Cardiac muscle cell (in vitro differentiated cells and primary cell): ENCODE data around the gene UGDH. TPM values are rescaled to one million over a fixed set of nuclear protein-coding genes. Genes with fewer than 3 reads are reported as not detected.
A peak's percentile ranks its signal among the peaks of the same experiment; 100 is the strongest.

Experiments used
- DNase-seq, 2 donors: peaks; one replicate each; pipeline versions ENCODE4 v3.0.0 to v3.0.0-alpha.2; 2010 to 2017; ENCODE audit warnings: low read depth in 1 of 2, low spot score in 1 of 2
- H3K27ac ChIP-seq: fragments of 200-600 bp; sonication (generic); 2 replicates; pipeline ENCODE4 v1.5.1; 2016
- H3K27me3 ChIP-seq: fragments of 200-600 bp; sonication (generic); 2 replicates; pipeline ENCODE4 v1.6.0; 2016; ENCODE audit warnings: control low read depth
- H3K36me3 ChIP-seq: fragments of 200-600 bp; sonication (generic); 2 replicates; pipeline ENCODE4 v1.5.1; 2016; ENCODE audit warnings: control low read depth
- H3K4me1 ChIP-seq: fragments of 200-600 bp; sonication (generic); 2 replicates; pipeline ENCODE4 v1.8.1; 2017; ENCODE audit warnings: low read depth, mild to moderate bottlenecking, mixed run types
- H3K4me3 ChIP-seq: fragments of 200-600 bp; sonication (generic); 2 replicates; pipeline ENCODE4 v1.5.1; 2016; ENCODE audit warnings: mild to moderate bottlenecking
- H3K9me3 ChIP-seq: fragments of 200-600 bp; sonication (generic); 2 replicates; pipeline ENCODE4 v1.5.1; 2017; ENCODE audit warnings: low read depth, mild to moderate bottlenecking, control low read depth
- CTCF ChIP-seq: IDR thresholded peaks from 2 replicates; pipeline ENCODE4 v1.5.1; 2012; ENCODE audit warnings: low read depth, mild to moderate bottlenecking, low read length
- polyA plus RNA-seq: library from polyadenylated mRNA; unstranded; fragments of >200 nt; fragmentation: Nextera tagmentation; extraction: Ambion mirVana; gene quantifications from 2 replicates; pipeline ENCODE4 v1.2.1, GENCODE V29; 2016
- total RNA-seq: library from RNA; depleted of rRNA; stranded (reverse); fragments of >200 nt; gene quantifications from 2 replicates; pipeline ENCODE4 v1.2.3, GENCODE V29; 2016

Gene UGDH
- total and polyA plus RNA-seq, 2 experiments from 2014 or later, result 26.1 to 85.6 TPM

- Histone ChIP-seq H3K9me3 (no peaks in the 10 kb centered on the region), H3K4me1 (no peaks in the 10 kb centered on the region), H3K27me3 (no peaks in the 10 kb centered on the region), H3K36me3 (peaks cover 5% of the 10 kb centered on the region), H3K27ac (no peak overlapping the region), H3K4me3 (no peak overlapping the region)
- no peak for TF ChIP-seq CTCF
- DNase-seq, result no peak
These were observed 41.6 kb upstream of the UGDH start for GRCh38 chr4:39568805-39569204.

GRCh38 chr4:39565878-39566600 is 38.8 kb upstream of the UGDH start:
- TF ChIP-seq CTCF, result no peak
- H3K27ac ChIP-seq, result no peak overlapping the region
- no peaks in the 10 kb centered on the region for H3K4me1 ChIP-seq
- DNase-seq, result peak in 1 of 2 donors; percentile 69
- H3K36me3 ChIP-seq, result peaks cover 2% of the 10 kb centered on the region
- H3K27me3 ChIP-seq, result no peaks in the 10 kb centered on the region
- H3K4me3 ChIP-seq, result no peak overlapping the region
- no peaks in the 10 kb centered on the region for H3K9me3 ChIP-seq

GRCh38 chr4:39563346-39563847 is 36.2 kb upstream of the UGDH start:
- TF ChIP-seq CTCF, result no peak
- Histone ChIP-seq H3K27me3 (no peaks in the 10 kb centered on the region), H3K27ac (no peak overlapping the region), H3K4me3 (no peak overlapping the region), H3K4me1 (peaks cover 6% of the 10 kb centered on the region), H3K36me3 (peaks cover 2% of the 10 kb centered on the region), H3K9me3 (no peaks in the 10 kb centered on the region)
- peak in 1 of 2 donors; percentile 21 for DNase-seq

GRCh38 chr4:39562792-39563191 is 35.6 kb upstream of the UGDH start:
- no peak for TF ChIP-seq CTCF
- Histone ChIP-seq H3K4me1 (peaks cover 12% of the 10 kb centered on the region), H3K36me3 (peaks cover 2% of the 10 kb centered on the region)

GRCh38 chr4:39559626-39560025 is 32.4 kb upstream of the UGDH start:
- Histone ChIP-seq H3K4me3 (no peak overlapping the region), H3K27me3 (no peaks in the 10 kb centered on the region), H3K4me1 (peaks cover 18% of the 10 kb centered on the region), H3K27ac (peak overlapping the region; percentile 67), H3K36me3 (no peaks in the 10 kb centered on the region), H3K9me3 (no peaks in the 10 kb centered on the region)
- TF ChIP-seq CTCF, result no peak
- peak in 1 of 2 donors; percentile 35 for DNase-seq

More at GRCh38 chr4:39562792-39563191, 35.6 kb upstream of the UGDH start:
- no peak overlapping the region for H3K27ac ChIP-seq
- no peaks in the 10 kb centered on the region for H3K27me3 ChIP-seq
- no peak overlapping the region for H3K4me3 ChIP-seq
- no peak for DNase-seq
- no peaks in the 10 kb centered on the region for H3K9me3 ChIP-seq
